ENCODE data around the gene LEMD1.

LEMD1 gene

GRCh38 chr1:205445646-205445935 is 23.7 kb upstream of the LEMD1 start:
- no peak for TF ChIP-seq CTCF (conservative IDR thresholded peaks at IDR 0.05)
- H3K27ac ChIP-seq, result no peak overlapping the region

DNA sequence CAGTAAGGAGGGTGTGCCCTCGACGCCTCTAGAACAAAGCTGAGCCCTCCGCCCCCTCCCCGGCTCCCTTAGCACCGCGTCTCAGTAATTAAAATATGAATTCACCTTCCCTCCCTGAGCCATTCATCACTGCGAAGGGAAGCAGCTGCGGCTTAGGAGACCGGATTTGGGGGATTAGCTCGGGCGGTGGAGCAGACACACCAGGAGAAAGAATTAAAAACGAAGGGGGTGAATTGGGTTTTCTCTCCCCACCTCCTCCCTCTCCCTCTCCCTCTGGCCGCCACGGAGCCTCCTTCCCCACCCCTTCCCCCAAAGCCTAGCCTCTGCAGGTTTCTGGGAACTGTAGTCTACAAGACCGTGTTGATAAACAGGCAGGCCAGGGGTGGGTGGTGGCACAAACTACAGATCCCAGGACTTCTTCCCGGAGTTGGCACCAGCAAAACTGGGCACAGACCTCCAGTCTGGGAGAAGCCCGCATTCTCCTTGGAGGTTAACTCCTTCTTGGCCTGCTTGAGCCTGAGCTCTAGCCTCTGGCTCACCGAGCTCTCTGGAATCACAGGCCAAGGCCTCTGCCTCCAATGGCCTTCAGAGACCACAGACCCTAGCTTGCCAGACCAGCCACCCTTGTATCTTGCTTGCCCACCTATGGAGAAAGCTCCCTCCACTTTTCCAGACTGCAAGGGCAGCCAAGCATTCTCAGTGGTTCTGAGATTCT is 23.2 kb upstream of the LEMD1 start:
- H3K27ac ChIP-seq, result no peak overlapping the region
- no peak for TF ChIP-seq CTCF (conservative IDR thresholded peaks at IDR 0.05)

- no peak for TF ChIP-seq CTCF (conservative IDR thresholded peaks at IDR 0.05)
- H3K27ac ChIP-seq, result no peak overlapping the region
Measured at GRCh38 chr1:205444300-205444930, 22.6 kb upstream of the LEMD1 start.

GRCh38 chr1:205443585-205444299 is 21.9 kb upstream of the LEMD1 start:
- no peak overlapping the region for H3K27ac ChIP-seq
- TF ChIP-seq CTCF (conservative IDR thresholded peaks at IDR 0.05), result no peak

DNA sequence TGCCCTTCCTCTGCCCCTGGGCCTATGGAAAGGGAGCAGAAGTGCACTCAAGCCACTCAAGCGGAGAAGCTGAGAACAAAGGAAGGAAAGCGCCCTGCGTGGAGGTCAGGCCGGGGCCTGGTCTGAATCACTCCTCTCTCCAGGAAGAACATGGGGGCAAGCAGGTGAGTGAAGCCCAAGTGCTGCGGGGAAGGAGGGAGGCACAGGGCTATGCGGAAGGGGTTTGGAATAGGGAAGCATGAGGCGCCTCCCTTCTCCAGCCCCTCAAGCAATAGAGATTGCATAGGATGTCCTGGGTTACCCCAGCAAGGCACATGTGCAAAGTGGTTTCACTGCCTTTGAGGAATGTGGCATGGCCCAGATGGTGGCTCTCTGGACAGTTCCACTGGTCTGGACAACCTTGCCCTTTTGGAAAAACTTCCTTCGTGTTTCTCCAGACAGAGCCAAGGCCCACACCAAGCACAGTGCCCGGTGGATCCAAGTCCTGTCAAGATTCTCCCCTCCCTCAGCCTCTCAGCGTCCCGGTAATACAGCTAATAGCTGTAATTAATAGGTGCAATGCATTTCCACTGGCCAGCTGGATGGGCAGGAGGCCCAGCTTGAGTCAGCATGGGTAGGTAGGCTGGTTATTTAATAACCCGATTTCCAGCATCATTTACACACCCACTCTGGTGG is 20.3 kb upstream of the LEMD1 start:
- TF ChIP-seq CTCF (conservative IDR thresholded peaks at IDR 0.05), result no peak
- H3K27ac ChIP-seq, result no peak overlapping the region

DNA sequence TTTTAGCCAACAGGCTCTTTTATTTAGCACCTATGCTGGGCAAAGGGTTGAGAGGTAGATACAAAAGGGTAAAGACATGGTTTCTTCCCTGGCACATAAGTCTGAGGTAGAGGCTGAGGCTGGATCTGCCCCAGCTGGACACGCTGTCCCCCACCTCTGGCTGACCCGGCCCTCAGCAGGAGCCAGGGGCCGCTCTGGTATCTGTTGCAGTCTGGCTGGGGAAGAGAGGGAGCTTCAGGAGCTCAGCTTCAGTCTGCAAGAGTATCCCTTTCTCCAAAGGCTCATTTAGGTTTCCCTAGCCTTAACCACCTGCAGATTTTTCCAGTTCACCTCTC is 19.8 kb upstream of the LEMD1 start:
- no peak for TF ChIP-seq CTCF (conservative IDR thresholded peaks at IDR 0.05)
- no peak overlapping the region for H3K27ac ChIP-seq

DNA sequence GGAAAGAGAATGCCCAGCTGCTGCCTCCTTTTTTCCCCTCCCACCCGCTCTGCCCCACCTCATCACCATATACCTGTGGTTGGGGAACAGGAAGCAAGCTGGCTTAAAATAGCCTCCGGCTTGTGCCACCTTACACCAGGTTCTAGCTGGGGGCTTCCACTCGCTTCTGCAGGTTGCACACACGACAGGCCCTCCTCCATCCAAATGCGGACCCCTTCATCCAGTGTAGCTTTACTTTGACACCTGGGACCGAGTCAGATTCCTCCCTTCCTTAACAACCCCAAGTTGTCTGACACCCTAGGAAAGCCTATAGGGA is 19.4 kb upstream of the LEMD1 start:
- H3K27ac ChIP-seq, result no peak overlapping the region
- no peak for TF ChIP-seq CTCF (conservative IDR thresholded peaks at IDR 0.05)
